ENCODE measurements around the gene OCRL.
"Not testable (repeated sequence)": the region's sequence is repeated elsewhere in the genome, so short reads cannot be mapped to it uniquely, and the experiment has no call there.

The OCRL gene

GRCh38 chrX:129540722-129541184 is 694 bp downstream of the OCRL start:
- no peak for DNase-seq

GRCh38 chrX:129544780-129545179 is 4.7 kb downstream of the OCRL start:
- DNase-seq, result no peak

- no peak for DNase-seq
Measured at GRCh38 chrX:129545408-129545807, 5.3 kb downstream of the OCRL start.

- DNase-seq, result no peak
Measured at GRCh38 chrX:129549124-129549523, 9.1 kb downstream of the OCRL start.

- DNase-seq, result no peak
Measured at GRCh38 chrX:129553619-129554288, 13.7 kb downstream of the OCRL start.

- not testable (repeated sequence) for DNase-seq
Measured at GRCh38 chrX:129554816-129555215, 14.8 kb downstream of the OCRL start.

GRCh38 chrX:129556806-129557315 is 16.8 kb downstream of the OCRL start:
- DNase-seq, result no peak

- DNase-seq, result no peak
Measured at GRCh38 chrX:129557844-129558480, 17.9 kb downstream of the OCRL start.

GRCh38 chrX:129559783-129560182 is 19.7 kb downstream of the OCRL start:
- DNase-seq, result no peak

- DNase-seq, result no peak
Measured at GRCh38 chrX:129561453-129561852, 21.4 kb downstream of the OCRL start.

- DNase-seq, result not testable (repeated sequence)
Measured at GRCh38 chrX:129564345-129564744, 24.3 kb downstream of the OCRL start.

GRCh38 chrX:129565046-129565650 is 25.1 kb downstream of the OCRL start:
- DNase-seq, result no peak

- DNase-seq, result no peak
Measured at GRCh38 chrX:129566073-129566472, 26.0 kb downstream of the OCRL start.

GRCh38 chrX:129568349-129568748 is 28.3 kb downstream of the OCRL start:
- no peak for DNase-seq

- DNase-seq, result no peak
Measured at GRCh38 chrX:129572422-129572821, 32.4 kb downstream of the OCRL start.

GRCh38 chrX:129573652-129574051 is 33.6 kb downstream of the OCRL start:
- not testable (repeated sequence) for DNase-seq

- DNase-seq, result no peak
Measured at GRCh38 chrX:129574214-129574613, 34.2 kb downstream of the OCRL start.

GRCh38 chrX:129576539-129576938 is 36.5 kb downstream of the OCRL start:
- no peak for DNase-seq

- no peak for DNase-seq
Measured at GRCh38 chrX:129577473-129577872, 37.4 kb downstream of the OCRL start.

GRCh38 chrX:129577877-129578276 is 37.8 kb downstream of the OCRL start:
- no peak for DNase-seq

- DNase-seq, result no peak
Measured at GRCh38 chrX:129581904-129582303, 41.8 kb downstream of the OCRL start.

GRCh38 chrX:129585167-129585566 is 45.1 kb downstream of the OCRL start:
- DNase-seq, result no peak

- DNase-seq, result no peak
Measured at GRCh38 chrX:129585691-129586090, 45.6 kb downstream of the OCRL start.

- no peak for DNase-seq
Measured at GRCh38 chrX:129586446-129586845, 46.4 kb downstream of the OCRL start.
